Neural progenitor cell (in vitro differentiated cells): ENCODE data around the gene ADCY5. TPM values are rescaled to one million over a fixed set of nuclear protein-coding genes. Genes with fewer than 3 reads are reported as not detected.

ENCODE experiments used
- DNase-seq: peaks from one replicate; pipeline ENCODE4 v3.0.0-alpha.2; 2016; ENCODE audit warnings: low spot score
- H2AFZ ChIP-seq: fragments of 200-600 bp; sonication (generic); replicated peaks from 2 replicates; pipeline ENCODE4 v1.6.1; 2016; ENCODE audit warnings: antibody characterized with exemption
- H3F3A ChIP-seq: fragments of 200-600 bp; sonication (generic); 2 replicates; pipeline ENCODE4 v1.6.1; 2016; ENCODE audit warnings: antibody characterized with exemption, low read depth
- H3K27ac ChIP-seq: fragments of 200-600 bp; sonication (generic); 2 replicates; pipeline ENCODE4 v1.5.1; 2016; ENCODE audit warnings: mild to moderate bottlenecking
- H3K27me3 ChIP-seq: fragments of 200-600 bp; sonication (generic); 2 replicates; pipeline ENCODE4 v1.6.1; 2016; ENCODE audit warnings: mild to moderate bottlenecking, moderate library complexity
- H3K36me3 ChIP-seq: fragments of 200-600 bp; sonication (generic); 2 replicates; pipeline ENCODE4 v1.5.1; 2016
- H3K4me1 ChIP-seq: fragments of 200-600 bp; sonication (generic); 2 replicates; pipeline ENCODE4 v1.6.1; 2016; ENCODE audit warnings: mixed run types
- H3K4me2 ChIP-seq: fragments of 200-600 bp; sonication (generic); 2 replicates; pipeline ENCODE4 v1.6.1; 2016
- H3K4me3 ChIP-seq: fragments of 200-600 bp; sonication (generic); 2 replicates; pipeline ENCODE4 v1.5.1; 2016
- H3K79me2 ChIP-seq: fragments of 200-600 bp; sonication (generic); 2 replicates; pipeline ENCODE4 v1.6.1; 2016; ENCODE audit warnings: low read depth
- H3K9ac ChIP-seq: fragments of 200-600 bp; sonication (generic); 2 replicates; pipeline ENCODE4 v1.6.1; 2016
- H3K9me3 ChIP-seq: fragments of 200-600 bp; sonication (generic); 2 replicates; pipeline ENCODE4 v1.5.1; 2016; ENCODE audit warnings: low read depth
- H4K20me1 ChIP-seq: fragments of 200-600 bp; sonication (generic); 2 replicates; pipeline ENCODE4 v1.6.1; 2016; ENCODE audit warnings: low read depth
- H3K27ac Mint-ChIP-seq: 3 replicates; pipeline ENCODE4 v1.8.0; 2021; ENCODE audit warnings: mixed read lengths
- H3K27me3 Mint-ChIP-seq: 2 replicates; pipeline ENCODE4 v1.8.0; 2022; ENCODE audit warnings: low read depth, mild to moderate bottlenecking, inconsistent platforms, moderate library complexity, mixed read lengths; ENCODE audit not compliant: insufficient read depth
- H3K36me3 Mint-ChIP-seq: 3 replicates; pipeline ENCODE4 v1.8.0; 2021; ENCODE audit warnings: mixed read lengths
- H3K4me1 Mint-ChIP-seq: 3 replicates; pipeline ENCODE4 v1.8.0; 2021; ENCODE audit warnings: mixed read lengths
- H3K4me3 Mint-ChIP-seq: 3 replicates; pipeline ENCODE4 v1.8.0; 2021; ENCODE audit warnings: mild to moderate bottlenecking, moderate library complexity, mixed read lengths
- H3K9me3 Mint-ChIP-seq: 3 replicates; pipeline ENCODE4 v1.8.0; 2020; ENCODE audit warnings: mixed read lengths
- EZH2 ChIP-seq: fragments of 200-600 bp; sonication (generic); IDR thresholded peaks from 2 replicates; pipeline ENCODE4 v1.6.1; 2017; ENCODE audit warnings: antibody characterized with exemption, mild to moderate bottlenecking, moderate library complexity
- EZH2phosphoT487 ChIP-seq: fragments of 200-600 bp; sonication (generic); IDR thresholded peaks from 2 replicates; pipeline ENCODE4 v1.6.1; 2017; ENCODE audit warnings: antibody characterized with exemption
- total RNA-seq: library from RNA; depleted of rRNA; stranded (reverse); fragments of >200 nt; gene quantifications from 2 replicates; pipeline ENCODE4 v1.2.3, GENCODE V29; 2015; ENCODE audit warnings: low replicate concordance
- TF ChIP-seq, protein P1 (sequence below): fragments of 200-600 bp; sonication (generic); IDR thresholded peaks from 2 replicates; pipeline ENCODE4 v1.5.1; 2017; ENCODE audit warnings: antibody characterized with exemption, mild to moderate bottlenecking

The ADCY5 gene
- total RNA-seq, 1 donor from 2014 or later = 1.6 TPM

DNA sequence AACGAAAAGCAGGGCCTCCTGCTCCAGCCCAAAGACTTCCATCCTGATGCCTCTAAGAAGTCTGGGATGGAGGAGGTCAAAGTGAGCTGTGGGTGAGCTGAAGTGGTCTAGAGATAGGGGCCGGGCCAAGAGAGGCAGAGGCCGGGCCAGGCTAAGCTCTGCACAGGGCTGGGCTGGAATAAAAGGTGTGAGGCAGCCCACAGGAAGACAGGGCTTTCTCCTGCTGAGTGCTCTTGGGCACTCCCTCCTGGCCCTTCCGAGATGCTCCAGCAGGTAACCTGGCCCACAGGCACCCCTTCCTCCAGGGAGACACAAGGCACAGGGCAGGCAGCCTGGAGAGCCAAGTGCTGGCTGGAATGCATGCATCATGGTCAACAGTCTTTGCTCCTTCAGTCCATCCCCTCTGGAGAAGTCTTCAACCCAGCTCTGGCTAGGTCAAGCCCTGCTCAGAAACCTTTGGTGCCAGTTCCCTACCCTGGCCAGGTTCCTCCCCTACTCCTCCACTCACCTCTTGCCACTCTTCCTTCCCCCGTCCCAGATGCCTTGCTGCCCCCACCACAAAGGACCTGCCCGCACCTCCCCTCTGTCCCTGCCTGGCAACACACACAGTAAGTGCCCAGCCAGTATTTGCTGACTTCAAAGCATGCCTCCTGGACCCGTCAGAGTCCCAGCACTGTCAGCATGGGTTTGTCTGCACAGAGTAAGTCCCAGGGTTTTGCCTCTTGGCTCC lies 153.6 kb downstream of the ADCY5 start:
- no peak overlapping the region for H3K4me3 ChIP-seq
- no peak overlapping the region for H3K4me2 ChIP-seq
- no peaks in the 10 kb centered on the region for H3K36me3 ChIP-seq
- no peak overlapping the region for H3K9ac ChIP-seq
- no peaks in the 10 kb centered on the region for H3K79me2 ChIP-seq
- no peak overlapping the region for H2AFZ ChIP-seq
- no peaks in the 10 kb centered on the region for H3F3A ChIP-seq
- no peak overlapping the region for H3K27ac ChIP-seq
- Mint-ChIP-seq H3K36me3 (no peaks in the 10 kb centered on the region), H3K4me1 (no peaks in the 10 kb centered on the region), H3K27ac (no peak overlapping the region), H3K9me3 (no peaks in the 10 kb centered on the region), H3K27me3 (peaks cover 16% of the 10 kb centered on the region), H3K4me3 (no peak overlapping the region)
- H3K27me3 ChIP-seq = no peaks in the 10 kb centered on the region
- no peaks in the 10 kb centered on the region for H3K9me3 ChIP-seq
- no peak for TF ChIP-seq EZH2
- TF ChIP-seq, protein P1, sequence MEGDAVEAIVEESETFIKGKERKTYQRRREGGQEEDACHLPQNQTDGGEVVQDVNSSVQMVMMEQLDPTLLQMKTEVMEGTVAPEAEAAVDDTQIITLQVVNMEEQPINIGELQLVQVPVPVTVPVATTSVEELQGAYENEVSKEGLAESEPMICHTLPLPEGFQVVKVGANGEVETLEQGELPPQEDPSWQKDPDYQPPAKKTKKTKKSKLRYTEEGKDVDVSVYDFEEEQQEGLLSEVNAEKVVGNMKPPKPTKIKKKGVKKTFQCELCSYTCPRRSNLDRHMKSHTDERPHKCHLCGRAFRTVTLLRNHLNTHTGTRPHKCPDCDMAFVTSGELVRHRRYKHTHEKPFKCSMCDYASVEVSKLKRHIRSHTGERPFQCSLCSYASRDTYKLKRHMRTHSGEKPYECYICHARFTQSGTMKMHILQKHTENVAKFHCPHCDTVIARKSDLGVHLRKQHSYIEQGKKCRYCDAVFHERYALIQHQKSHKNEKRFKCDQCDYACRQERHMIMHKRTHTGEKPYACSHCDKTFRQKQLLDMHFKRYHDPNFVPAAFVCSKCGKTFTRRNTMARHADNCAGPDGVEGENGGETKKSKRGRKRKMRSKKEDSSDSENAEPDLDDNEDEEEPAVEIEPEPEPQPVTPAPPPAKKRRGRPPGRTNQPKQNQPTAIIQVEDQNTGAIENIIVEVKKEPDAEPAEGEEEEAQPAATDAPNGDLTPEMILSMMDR = no peak
- TF ChIP-seq EZH2phosphoT487 = no peak
- DNase-seq = no peak
- no peaks in the 10 kb centered on the region for H4K20me1 ChIP-seq
- H3K4me1 ChIP-seq = no peaks in the 10 kb centered on the region

DNA sequence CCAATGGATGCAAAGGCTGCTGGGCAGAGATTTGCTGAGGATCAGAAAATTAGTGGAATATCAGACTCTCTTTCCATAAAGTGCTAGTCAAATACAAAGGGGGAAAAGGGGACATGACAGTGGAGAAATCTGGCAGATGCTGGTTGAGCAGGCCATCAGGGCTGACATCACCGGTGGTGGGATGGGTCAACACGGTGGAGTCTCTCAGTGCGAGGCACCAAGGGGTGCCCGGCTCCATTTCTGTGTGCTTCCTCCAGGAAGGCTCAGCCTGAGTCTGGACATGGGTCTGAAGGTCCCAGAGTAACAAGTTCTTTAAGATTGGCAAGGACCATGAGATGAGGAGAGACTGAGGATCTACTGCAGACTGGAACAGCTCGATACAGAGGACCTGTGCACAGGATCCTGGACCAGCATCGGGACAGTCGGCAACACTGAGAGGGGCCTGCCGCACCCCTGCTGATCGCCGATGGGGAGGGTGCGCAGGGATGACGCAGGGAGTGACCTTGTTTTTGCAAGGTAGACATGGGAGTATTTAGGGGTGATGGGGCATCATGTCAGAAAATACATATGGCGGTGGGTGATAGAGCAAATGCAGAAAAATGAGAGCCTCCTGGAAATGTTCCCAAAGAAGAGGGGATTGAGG lies 154.5 kb downstream of the ADCY5 start:
- Histone ChIP-seq H3K9me3 (no peaks in the 10 kb centered on the region), H3K36me3 (no peaks in the 10 kb centered on the region)
- H3K9me3 Mint-ChIP-seq = peaks cover 2% of the 10 kb centered on the region

DNA sequence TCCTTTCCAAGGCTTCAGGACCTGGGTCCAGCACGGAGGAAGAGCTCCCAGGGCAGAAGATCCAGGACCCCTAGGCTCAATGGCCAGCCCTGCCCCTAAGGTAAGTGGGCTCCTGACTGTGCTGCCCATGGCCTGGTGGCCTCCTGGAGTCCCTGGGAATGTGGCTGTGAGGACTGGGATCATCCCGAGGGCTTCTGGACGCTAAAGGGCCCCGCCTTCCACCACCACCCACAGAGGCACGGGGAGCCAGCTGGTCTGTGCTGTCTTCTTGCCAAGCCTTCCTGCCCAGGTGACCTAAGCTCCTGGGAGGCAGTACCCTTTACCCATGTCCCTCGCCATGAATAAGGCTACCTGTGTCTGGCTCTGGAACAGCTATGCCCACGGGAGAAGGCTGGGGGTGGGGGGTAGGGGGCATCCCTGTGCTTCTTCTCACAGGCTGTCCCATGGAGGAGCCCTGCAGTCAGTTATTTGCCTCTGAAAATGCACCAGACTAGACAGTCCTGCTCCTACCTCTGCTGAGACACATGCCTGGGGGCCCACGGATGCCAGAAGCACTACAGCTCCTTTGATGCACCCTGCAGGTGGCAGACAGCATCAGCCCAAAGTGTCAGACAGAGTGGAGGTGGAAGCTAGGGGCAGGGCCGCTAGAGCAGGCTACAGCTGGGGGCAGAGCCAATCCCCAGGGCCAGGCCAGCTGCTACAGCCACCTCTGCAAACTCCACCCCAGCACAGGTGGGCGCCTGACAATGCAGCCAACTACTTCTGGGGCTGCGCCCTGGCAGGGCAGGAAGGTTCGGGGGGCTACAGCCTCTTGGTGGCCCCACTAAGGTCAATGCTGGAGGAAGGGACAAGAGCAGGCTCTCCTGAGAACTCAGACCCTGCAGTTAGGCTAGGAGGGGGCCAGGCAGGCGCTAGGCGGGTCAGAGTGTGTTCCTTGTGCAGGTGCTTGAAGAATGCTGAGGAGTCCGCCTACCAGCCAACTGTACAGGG lies 156.3 kb downstream of the ADCY5 start:
- Histone ChIP-seq H3K27ac (no peak overlapping the region), H3K27me3 (no peaks in the 10 kb centered on the region), H3K79me2 (no peaks in the 10 kb centered on the region), H3F3A (no peaks in the 10 kb centered on the region), H3K4me3 (no peak overlapping the region), H3K4me2 (no peak overlapping the region), H3K4me1 (no peaks in the 10 kb centered on the region), H2AFZ (no peak overlapping the region), H4K20me1 (no peaks in the 10 kb centered on the region), H3K9ac (no peak overlapping the region), H3K36me3 (no peaks in the 10 kb centered on the region), H3K9me3 (no peaks in the 10 kb centered on the region)
- H3K4me3 Mint-ChIP-seq = no peak overlapping the region
- H3K27ac Mint-ChIP-seq = no peak overlapping the region
- peaks cover 16% of the 10 kb centered on the region for H3K27me3 Mint-ChIP-seq
- H3K4me1 Mint-ChIP-seq = no peaks in the 10 kb centered on the region
- DNase-seq = no peak
- H3K9me3 Mint-ChIP-seq = peaks cover 2% of the 10 kb centered on the region
- H3K36me3 Mint-ChIP-seq = no peaks in the 10 kb centered on the region
- no peak for TF ChIP-seq EZH2phosphoT487
- no peak for TF ChIP-seq EZH2
- TF ChIP-seq, protein P1 = no peak

More for the DNA sequence above, 154.5 kb downstream of the ADCY5 start:
- no peak overlapping the region for H3K4me3 ChIP-seq
- no peak overlapping the region for H2AFZ ChIP-seq
- H3K79me2 ChIP-seq = no peaks in the 10 kb centered on the region
- no peak overlapping the region for H3K9ac ChIP-seq
- Mint-ChIP-seq H3K36me3 (no peaks in the 10 kb centered on the region), H3K27ac (no peak overlapping the region), H3K27me3 (peaks cover 16% of the 10 kb centered on the region), H3K4me3 (no peak overlapping the region), H3K4me1 (no peaks in the 10 kb centered on the region)
- no peak overlapping the region for H3K4me2 ChIP-seq
- H3F3A ChIP-seq = no peaks in the 10 kb centered on the region
- no peak for TF ChIP-seq EZH2
- TF ChIP-seq, protein P1 = no peak
- TF ChIP-seq EZH2phosphoT487 = no peak
- no peak overlapping the region for H3K27ac ChIP-seq
- no peaks in the 10 kb centered on the region for H3K4me1 ChIP-seq
- H3K27me3 ChIP-seq = no peaks in the 10 kb centered on the region
- DNase-seq = no peak
- H4K20me1 ChIP-seq = no peaks in the 10 kb centered on the region
